HT-29 (cell line): Measurements from ENCODE around the gene BAIAP2L2. TPM values are rescaled to one million over a fixed set of nuclear protein-coding genes. Genes with fewer than 3 reads are reported as not detected.
"Not testable (repeated sequence)": the region's sequence is repeated elsewhere in the genome, so short reads cannot be mapped to it uniquely, and the experiment has no call there.

Source experiments
- DNase-seq: peaks from one replicate; pipeline ENCODE4 v3.0.0-alpha.2; 2015; ENCODE audit warnings: low spot score
- total RNA-seq: library from RNA; depleted of rRNA; stranded (reverse); fragments of >200 nt; shearing (Covaris generic); gene quantifications from 2 replicates; pipeline ENCODE4 v1.2.3, GENCODE V29; 2014; rRNA removed

BAIAP2L2 gene, protein sequence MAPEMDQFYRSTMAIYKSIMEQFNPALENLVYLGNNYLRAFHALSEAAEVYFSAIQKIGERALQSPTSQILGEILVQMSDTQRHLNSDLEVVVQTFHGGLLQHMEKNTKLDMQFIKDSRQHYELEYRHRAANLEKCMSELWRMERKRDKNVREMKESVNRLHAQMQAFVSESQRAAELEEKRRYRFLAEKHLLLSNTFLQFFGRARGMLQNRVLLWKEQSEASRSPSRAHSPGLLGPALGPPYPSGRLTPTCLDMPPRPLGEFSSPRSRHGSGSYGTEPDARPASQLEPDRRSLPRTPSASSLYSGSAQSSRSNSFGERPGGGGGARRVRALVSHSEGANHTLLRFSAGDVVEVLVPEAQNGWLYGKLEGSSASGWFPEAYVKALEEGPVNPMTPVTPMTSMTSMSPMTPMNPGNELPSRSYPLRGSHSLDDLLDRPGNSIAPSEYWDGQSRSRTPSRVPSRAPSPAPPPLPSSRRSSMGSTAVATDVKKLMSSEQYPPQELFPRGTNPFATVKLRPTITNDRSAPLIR
- 9.5 and 11.6 TPM in 2 replicates for total RNA-seq

DNA sequence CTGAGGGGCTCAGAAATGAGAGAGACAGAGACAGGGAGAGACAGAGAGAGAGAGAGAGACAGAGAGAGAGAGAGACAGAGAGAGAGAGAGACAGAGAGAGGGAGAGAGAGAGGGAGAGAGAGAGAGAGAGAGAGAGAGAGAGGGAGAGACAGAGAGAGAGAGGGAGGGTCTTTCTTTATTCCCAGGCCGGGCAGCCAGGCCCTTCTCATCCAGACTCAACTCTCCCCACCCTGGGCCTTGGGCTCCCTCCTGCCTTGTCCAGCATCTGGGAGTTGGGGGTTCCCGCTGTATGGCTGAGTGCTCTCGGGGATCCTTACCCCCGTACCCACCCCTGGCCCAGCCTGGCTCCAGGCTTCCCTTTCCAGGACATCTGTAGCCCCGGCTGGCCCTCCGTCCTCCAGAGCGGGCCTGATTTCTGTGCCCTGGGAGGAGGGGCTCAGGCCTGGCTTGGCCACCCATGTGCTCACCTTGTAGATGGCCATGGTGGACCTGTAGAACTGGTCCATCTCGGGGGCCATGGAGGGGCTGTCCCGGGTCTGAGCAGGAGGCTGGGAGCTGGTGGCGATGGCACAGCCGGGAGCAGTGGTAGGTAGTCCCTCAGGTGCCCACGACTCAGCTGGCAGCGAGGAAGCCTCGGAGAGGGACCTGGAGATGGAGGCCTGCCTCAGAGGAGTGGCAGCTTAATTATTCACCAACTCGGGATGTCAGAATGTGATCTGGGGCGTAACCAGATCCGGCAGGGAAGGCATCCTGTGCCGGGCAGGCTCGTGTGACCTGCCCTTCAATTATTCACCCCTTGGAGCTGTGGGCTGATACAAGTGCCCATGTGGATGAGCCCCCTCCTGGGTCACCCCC, at the start of gene BAIAP2L2:
BAIAP2L2 (minus strand) TSS at position 677 of the 855 bp plus-strand sequence; CDS start at position 518, 159 bp downstream.
- DNase-seq, result peak; percentile 71

DNA sequence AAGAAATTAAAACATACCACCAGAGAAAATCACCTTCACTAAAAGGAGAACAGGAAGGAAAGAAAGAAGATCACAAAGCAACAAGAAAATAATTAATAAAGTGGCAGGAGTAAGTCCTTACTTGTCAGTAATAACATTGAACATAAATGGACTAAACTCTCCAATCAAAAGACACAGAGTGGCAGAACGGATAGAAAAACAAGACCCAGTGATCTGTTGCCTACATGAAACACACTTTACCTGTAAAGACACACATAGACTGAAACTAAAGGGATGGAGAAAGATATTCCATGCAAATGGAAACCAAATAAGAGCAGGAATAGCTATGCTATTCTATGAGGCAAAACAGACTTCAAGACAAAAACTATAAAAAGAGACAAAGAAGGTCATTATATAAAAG, 45.2 kb upstream of the BAIAP2L2 start:
- no peak for DNase-seq

DNA sequence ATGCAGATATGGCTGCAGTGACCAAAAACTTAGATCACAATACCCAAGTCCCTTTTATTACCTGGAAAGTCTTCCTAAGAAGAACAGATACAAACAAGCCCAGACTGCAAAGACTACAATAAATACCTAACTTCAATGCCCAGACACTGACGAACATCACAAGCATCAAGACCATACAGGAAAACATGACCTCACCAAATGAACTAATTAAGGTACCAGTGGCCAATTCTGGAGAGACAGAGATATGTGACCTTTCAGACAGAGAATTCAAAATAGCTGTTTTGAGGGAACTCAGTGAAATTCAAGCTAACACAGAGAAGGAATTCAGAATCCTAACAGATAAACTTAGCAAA, 44.1 kb upstream of the BAIAP2L2 start:
- DNase-seq, result not testable (repeated sequence)

DNA sequence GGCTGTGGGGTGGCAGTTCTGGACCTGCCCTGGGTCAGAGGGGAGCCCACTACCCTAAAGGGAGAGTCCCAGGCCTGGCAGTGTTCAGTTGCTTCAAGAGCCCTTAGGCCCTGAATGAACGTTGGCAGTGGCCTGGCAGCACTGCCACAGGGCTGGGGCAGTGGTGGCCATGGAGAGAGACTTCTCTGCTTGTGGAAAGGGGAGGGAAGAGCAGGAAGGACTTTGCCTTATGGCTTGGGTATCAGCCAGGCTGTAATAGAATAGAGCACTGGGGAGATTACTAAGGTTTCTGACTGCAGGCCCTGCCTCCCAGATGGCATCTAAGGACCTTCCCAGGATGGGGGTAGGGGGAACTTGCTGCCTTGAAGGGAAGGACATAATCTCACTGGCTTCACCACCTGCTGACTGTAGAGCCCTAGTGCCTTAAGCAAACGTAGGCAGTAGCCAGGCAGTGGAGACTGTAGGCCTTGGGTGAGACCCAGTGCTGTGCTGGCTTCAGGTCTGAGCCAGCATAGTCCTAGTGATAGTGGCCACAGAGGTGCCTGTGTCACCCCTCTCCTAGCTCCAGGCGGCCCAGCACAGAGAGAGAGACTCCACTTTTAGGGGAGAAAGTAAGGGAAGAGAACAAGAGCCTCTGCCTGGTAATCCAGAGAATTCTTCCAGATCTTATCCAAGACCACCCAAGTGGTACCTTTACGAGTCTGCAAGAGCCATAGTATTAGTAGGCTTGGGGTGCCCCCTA, 43.5 kb upstream of the BAIAP2L2 start:
- peak; percentile 55 for DNase-seq

DNA sequence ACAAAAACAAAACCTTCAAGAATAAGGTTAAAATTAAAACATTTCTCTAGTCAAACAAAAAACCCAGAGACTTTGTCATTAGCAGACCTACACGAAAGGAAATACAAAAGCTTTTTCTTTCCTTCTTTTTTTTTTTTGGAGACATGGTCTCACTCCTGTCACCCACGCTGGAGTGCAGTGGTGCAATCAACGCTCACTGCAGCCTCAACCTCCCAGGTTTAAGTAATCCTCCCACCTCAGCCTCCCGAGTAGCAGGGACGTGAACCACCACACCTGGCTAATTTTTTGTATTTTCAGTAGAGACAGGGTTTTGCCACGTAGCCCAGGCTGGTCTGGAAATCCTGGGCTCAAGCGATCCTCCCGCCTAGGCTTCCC, 40.6 kb upstream of the BAIAP2L2 start:
- no peak for DNase-seq

DNA sequence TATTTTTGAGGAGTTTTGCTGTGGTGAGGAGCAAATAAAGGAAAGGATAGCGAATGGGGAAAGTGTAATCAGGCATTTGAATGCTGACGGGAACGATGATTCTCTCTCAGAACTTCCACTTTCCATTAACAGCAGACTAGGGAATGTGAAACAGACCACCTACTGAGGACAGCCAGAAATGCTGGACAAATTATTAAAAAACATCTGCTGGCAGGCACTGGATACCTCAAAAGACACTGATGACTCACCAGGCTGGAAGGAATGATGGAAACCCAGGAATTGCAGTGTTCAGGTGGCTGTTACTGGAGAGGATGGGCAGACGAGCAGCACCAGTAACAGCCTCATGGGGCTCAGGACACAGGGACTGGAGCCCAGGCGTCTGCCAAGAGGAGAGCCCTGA, 37.8 kb upstream of the BAIAP2L2 start:
- DNase-seq, result no peak

DNA sequence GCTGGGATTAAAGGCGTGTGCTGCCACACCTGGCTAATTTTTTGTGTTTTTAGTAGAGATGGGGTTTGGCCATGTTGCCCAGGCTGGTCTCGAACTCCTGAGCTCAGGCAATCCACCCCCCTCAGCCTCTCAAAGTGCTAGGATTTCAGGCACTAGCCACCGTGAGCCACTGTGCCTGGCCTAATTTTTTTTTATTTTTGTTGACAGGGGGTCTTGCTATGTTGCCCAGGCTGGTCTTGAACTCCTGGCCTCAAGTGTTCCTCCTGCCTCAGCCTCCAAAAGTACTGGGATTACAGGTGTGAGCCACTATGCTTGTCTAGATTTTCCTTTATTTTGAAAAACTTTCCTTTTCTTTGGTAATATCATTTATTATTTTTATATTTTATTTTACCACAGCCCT, 35.7 kb upstream of the BAIAP2L2 start:
- not testable (repeated sequence) for DNase-seq

DNA sequence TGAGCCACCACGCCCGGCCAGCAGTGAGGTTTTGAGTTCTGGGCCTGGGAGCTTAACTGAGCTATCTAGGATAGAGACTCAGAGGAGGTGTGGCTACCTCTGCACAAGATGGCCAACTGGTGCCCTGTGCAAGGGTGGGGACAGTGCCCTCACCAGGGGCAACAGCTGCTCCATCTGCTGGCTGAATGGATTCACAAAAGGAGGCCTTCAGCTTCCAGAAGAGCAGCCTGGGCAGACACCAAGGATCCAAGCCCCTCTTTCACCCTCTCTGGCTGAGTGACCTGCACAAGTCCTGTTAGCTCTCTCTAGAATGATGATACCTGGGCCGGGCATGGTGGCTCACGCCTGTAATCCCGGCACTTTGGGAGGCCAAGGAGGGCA, 33.5 kb upstream of the BAIAP2L2 start:
- peak; percentile 50 for DNase-seq

DNA sequence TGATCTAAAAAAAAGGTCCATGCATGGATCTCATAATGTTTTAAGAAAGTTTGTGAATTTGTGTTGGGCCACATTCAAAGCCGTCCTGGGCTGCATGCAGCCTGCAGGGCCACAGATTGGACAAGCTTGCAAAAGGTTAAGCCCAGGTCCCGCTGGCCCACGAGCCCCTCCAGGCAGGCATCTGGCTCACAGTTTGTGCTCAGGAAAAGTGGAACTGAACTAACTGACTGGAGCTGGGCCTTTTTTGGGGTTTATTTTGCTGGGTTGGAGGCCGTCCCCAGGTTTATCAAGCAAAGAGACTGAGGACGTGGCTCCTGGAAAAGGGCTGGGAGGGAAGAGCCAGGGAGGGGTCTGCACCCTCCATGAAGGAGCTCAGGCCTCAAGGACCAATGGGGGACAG, 32.1 kb upstream of the BAIAP2L2 start:
- no peak for DNase-seq

DNA sequence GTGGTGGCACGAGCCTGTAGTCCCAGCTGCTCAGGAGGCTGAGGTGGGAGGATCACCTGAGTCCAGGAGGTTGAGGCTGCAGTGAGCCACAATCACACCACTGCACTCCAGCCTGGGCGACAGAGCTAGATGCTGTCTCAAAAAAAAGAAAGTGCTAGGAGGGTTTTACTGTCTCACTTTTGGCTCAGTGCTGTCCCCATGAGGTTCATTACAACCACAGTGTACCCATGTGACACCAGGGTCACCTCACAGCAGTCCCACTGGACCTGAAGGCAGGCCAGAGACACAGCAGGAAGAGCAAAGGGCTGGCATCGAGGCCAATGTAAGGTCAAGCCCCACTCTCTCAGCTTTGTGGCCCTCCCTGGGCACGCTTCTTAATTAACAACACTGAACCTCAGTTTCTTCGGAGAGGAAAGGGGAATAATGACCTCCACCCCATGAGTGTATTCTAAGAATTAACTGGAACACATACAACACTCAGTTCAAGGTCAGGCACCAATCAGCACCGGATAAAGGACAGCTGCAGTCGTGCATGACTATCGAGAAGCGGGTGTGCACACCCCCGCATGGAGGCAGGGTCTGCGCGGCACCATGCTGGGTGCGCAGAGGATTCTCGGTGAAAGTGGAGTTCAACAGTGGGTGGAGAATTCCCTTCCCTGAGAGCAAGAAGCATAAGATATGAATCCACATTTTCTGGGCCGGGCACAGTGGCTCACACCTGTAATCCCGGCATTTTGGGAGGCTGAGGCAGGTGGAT, 30.9 kb upstream of the BAIAP2L2 start:
- DNase-seq, result no peak

DNA sequence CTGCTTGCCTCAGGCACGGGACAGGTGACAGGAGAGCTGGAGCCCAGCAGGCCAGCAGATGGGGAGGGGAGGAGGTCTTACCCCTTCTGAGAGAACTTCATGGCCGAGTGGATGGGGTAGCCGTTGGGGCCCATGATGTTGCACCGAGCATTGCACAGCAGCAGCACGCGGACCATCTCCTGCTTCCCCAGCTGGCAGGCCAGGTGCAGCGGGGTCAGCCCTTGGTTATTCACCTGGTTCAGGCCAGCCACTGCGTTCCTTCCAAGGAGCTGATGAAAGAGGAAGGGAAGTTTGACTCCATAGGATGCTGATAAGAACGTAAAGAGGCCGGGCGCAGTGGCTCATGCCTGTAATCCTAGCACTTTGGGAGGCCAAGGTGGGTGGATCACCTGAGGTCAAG, 29.4 kb upstream of the BAIAP2L2 start:
- DNase-seq, result no peak

DNA sequence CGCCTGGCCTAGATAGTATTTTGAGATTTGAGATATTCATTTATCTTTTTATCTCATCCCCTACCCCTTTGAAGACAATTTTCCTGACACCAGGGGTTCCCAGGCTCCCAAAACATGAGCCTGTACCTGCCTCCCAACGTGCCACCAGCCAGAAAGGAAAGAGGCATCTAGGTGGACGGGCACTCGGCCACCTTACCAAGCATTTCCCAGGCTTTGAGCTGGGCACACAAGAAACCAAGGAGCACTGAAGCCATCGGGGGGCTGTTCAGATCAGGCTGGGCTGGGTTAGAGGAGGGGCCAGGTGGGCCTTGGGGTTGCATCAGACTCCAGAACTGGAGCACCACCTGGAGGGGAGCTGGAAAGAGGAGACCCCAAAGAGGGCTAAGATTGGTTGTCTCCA, 28.5 kb upstream of the BAIAP2L2 start:
- no peak for DNase-seq

DNA sequence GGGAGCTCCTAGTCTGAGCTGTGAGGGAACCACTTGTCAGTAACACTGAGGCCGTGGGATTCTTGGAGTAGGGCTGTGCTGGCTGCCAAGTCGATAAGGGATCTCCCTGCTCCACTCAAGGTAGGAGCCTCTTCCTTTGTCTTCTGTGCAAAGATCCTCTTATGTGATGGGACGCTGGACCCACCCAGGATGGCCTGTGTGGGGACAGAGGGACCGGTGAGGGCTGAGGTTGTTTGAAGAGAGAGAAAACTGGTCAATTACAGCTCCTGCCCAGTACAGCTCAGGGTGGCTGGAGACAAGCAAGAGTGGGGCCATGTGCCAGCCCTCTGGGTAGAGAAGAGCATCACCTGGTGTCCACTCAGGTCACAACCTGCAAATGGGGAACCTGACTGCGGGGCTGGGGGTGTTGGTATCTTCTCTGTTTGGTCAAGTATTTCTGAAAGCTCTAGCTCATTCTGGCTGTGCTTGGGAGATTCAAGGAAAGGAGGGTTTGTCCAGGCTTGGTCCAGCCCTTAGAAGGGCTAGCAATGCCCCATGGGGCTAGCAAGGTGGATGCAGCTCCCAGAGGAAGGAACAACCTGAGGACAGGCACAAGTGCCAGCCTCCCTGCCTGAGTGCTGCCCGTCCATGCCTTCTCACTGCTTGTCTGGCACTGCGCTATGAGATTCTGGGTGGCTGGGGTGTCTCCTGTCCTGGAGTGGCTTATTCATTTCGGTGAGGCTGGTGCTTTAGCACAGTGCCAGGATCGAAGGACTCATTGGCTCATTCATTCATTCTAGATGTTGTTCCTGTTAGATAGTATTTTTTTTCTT, 27.6 kb upstream of the BAIAP2L2 start:
- no peak for DNase-seq

DNA sequence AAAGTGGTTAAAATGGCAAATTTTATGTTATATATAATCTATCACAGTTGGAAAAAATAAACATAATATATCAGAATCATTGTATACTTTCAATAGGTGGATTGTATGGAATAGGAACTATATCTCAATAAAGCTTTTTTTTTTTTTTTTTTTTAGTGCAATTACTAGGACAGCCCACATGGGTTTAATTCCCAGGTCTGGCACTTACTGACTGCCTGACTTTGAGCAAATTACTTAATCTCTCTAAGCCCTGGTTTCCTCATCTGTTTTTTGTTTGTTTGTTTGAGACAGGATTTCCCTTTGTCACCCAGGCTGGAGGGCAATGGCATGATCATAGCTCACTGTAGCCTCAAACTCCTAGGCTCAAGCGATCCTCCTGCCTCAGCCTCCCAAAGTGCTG, 26.1 kb upstream of the BAIAP2L2 start:
- DNase-seq, result no peak

DNA sequence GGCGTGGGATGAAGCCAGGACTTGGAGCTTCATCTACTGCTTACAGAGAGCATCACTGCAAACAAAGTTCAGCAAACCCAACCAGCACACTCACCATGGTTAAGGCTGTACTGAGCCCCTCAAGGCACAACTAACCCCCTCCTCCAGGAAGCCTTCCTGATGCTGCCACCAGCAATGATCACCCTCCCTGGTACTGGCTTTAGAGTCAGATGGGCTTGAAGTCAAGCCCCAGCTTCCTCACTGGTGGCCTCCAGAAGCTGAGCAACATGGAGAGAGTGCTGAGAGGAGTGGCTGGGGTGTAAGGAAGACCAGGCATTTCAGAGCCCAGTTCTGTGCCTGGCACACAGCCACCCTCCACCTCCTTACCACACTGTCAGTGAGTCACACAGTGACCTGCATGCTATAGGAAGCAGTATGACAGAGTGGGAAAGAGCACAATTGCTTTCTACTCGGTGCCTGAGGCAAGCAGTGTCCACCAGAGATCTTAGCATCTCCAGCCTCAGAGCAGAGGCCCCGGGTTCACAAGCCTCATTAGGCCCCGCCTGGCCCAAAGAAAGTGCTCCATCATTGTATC, 24.7 kb upstream of the BAIAP2L2 start:
- no peak for DNase-seq

DNA sequence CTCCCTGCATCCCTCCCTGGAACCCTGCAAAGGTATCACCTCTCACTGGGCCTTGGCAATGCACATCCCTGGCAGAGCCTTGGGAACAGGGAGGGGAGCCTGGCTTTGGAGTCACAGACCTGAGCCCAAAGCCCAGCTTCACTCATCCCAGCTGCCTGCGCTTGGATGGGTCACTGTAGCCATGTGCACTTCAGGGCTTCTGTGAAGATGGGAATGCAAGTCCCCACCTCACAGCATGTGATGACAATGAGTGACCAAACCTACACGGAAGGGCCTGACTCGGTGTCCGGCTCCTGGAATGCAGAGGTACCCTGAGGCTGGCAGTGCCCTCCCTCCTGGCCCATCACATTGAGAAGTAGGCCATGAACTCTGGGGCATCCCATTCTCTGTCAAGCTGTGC, 22.8 kb upstream of the BAIAP2L2 start:
- no peak for DNase-seq

DNA sequence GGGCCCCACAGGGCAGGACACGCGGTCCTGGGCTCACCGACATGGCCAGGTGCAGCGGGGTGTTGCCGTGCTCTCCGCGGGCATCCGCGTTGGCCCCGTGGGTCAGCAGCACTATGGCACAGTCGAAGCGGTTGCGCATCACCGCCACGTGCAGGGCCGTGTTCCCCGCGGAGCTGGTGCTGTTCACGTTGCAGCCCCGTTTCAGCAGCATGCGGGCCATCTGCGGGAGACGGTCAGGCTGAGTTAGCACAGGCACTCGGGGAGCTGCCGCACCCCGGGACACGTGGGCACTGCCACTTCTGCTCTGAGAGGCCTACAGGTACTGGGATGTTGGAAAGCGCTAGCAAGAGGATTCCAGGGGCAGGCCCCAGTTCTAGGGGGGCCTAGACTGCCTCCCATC, 22.3 kb upstream of the BAIAP2L2 start:
- no peak for DNase-seq

DNA sequence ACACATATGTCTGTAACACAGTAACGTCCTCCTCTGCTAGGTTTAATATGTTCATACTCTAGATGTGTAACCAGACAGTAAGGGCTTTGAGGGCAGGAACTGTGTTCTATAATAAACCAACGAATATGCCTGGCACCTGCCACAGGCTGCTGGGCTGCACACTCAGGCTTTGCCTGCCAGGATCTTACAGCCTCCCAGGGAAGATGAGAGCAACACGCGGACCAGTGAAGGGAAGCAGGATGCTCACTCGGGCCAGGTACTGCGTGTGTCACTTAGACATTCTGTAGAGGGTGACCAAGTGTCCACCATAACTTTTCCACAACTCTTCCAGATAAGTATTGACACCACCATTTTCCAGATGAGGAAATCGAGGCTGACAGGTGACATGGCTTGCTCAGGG, 21.7 kb upstream of the BAIAP2L2 start:
- DNase-seq, result no peak

DNA sequence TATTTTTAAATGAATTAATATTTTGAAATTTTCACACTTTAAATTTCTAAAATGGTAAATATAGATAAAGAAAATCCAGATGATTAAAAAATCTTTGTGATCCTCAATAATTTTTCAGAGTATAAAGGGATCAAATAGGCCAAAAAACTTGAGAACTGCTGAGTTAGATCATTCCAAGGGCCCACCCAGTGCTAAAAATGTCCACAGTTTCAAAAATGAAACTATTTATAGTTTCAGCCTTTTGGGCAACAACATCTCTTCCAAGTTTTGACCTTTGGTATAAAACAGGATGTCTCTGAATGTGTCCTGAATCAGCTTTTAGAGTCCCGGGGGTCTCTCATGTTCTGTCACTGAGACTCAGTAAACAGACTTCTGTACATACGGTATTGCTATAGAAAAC, 20.9 kb upstream of the BAIAP2L2 start:
- DNase-seq, result no peak

DNA sequence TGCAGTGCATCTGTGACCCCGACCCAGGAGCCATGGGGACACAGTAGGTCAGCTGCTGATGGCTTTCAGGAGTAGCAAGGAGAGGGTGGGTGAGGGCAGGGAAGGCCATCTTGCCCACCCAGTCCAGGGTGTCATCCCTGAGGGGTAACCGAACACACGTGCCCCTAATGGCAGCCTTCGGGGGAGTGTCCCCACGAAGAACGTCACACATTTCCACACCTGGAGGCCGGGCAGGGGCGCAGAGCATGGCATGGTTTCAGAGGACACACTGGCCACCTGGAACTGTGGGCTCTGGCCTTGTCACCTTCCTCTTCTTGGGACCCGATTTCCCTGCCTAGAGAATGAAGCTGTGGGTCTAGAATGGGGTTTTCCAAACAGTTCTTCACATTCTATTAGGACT, 19.4 kb upstream of the BAIAP2L2 start:
- no peak for DNase-seq
